Measurements from ENCODE around the gene KIZ. TPM values are rescaled to one million over a fixed set of nuclear protein-coding genes. Genes with fewer than 3 reads are reported as not detected.

KIZ gene
- total and polyA plus RNA-seq, 2 donors (not counting 1 experiment from before 2014, with no cell fraction given), result 19.7 to 40.4 TPM

- no peaks in the 10 kb centered on the region for H4K20me1 ChIP-seq (ENCODE audit: control insufficient read depth, insufficient read depth, low read length, poor library complexity, severe bottlenecking)
- POLR2A ChIA-PET, result no interaction called here
- no peaks in the 10 kb centered on the region for H3K27me3 ChIP-seq (replicated peaks in 1 of 4; ENCODE audit: control extremely low read depth in 1 of 4, control insufficient read depth in 3 of 4, insufficient read depth in 4 of 4, low read length in 3 of 4)
- H3K27ac ChIP-seq (ENCODE audit: low read length in 2 of 2), result no peak overlapping the region
- no peaks in the 10 kb centered on the region for H3K4me1 ChIP-seq (ENCODE audit: control insufficient read depth in 2 of 2, insufficient read depth in 2 of 2, low read length in 2 of 2)
- H3K9ac ChIP-seq (ENCODE audit: low read length), result no peak overlapping the region
- peaks cover 0 to 14% of the 10 kb centered on the region in 2 experiments for H3K36me3 ChIP-seq (replicated peaks in 1 of 2; ENCODE audit: control extremely low read depth in 1 of 2, control insufficient read depth in 1 of 2, extremely low read depth in 1 of 2, insufficient read depth in 2 of 2, low read length in 1 of 2)
- Mint-ChIP-seq H3K27me3 (no peaks in the 10 kb centered on the region), H3K4me1 (no peaks in the 10 kb centered on the region), H3K9me3 (ENCODE audit: insufficient read depth) (no peaks in the 10 kb centered on the region), H3K4me3 (no peak overlapping the region), H3K27ac (no peak overlapping the region)
- TF ChIP-seq CTCF (IDR thresholded peaks at IDR 0.05) (no peak), EZH2 (IDR thresholded peaks at IDR 0.05; ENCODE audit: borderline replicate concordance, insufficient read depth, low read depth, low read length, poor library complexity, severe bottlenecking) (no peak)
- intact Hi-C loops (cut with micrococcal nuclease), result no loop called here
- H3K4me2 ChIP-seq (replicated peaks; ENCODE audit: low read depth, low read length, poor library complexity, severe bottlenecking), result no peak overlapping the region
- H3K9me3 ChIP-seq (ENCODE audit: control extremely low read depth in 1 of 3, control insufficient read depth in 2 of 3, insufficient read depth in 1 of 3, low read length in 2 of 3), result no peaks in the 10 kb centered on the region
- DNase-seq, result no peak
- ATAC-seq (ENCODE audit: low read depth), result no peak
- H3K4me3 ChIP-seq (ENCODE audit: control extremely low read depth in 1 of 5, extremely low read depth in 1 of 5, insufficient read depth in 1 of 5, low read depth in 2 of 5, low read length in 4 of 5), result no peak overlapping the region
- WGBS (ENCODE audit: insufficient coverage), result 100% methylated on average over 2 of the region's 4 CpGs
- CTCF ChIA-PET, result no interaction called here
- no peak overlapping the region for H2AFZ ChIP-seq (ENCODE audit: insufficient read depth, low read depth, low read length, poor library complexity, severe bottlenecking)
- peaks cover 12% of the 10 kb centered on the region for H3K79me2 ChIP-seq (ENCODE audit: control insufficient read depth, insufficient read depth, low read length)
Observed at GRCh38 chr20:21133404-21133803, 7.5 kb downstream of the KIZ start.

- no peak overlapping the region for H3K9ac ChIP-seq (ENCODE audit: low read length)
- WGBS (ENCODE audit: insufficient coverage), result 100% methylated on average over 7 of the region's 16 CpGs
- ChIA-PET CTCF (interaction anchor here (0.7 kb wide), 1 partner anchor 82 kb away, joined by 5 read pairs; no protein-coding TSS in a partner anchor), POLR2A (no interaction called here)
- H3K27ac ChIP-seq (ENCODE audit: low read length in 2 of 2), result no peak overlapping the region
- H3K36me3 ChIP-seq (replicated peaks in 1 of 2; ENCODE audit: control extremely low read depth in 1 of 2, control insufficient read depth in 1 of 2, extremely low read depth in 1 of 2, insufficient read depth in 2 of 2, low read length in 1 of 2), result peaks cover 0 to 21% of the 10 kb centered on the region in 2 experiments
- Mint-ChIP-seq H3K9me3 (ENCODE audit: insufficient read depth) (no peaks in the 10 kb centered on the region), H3K4me3 (no peak overlapping the region), H3K4me1 (no peaks in the 10 kb centered on the region), H3K27me3 (no peaks in the 10 kb centered on the region), H3K27ac (no peak overlapping the region)
- no peaks in the 10 kb centered on the region for H4K20me1 ChIP-seq (ENCODE audit: control insufficient read depth, insufficient read depth, low read length, poor library complexity, severe bottlenecking)
- H3K79me2 ChIP-seq (ENCODE audit: control insufficient read depth, insufficient read depth, low read length), result peaks cover 7% of the 10 kb centered on the region
- H3K27me3 ChIP-seq (replicated peaks in 1 of 4; ENCODE audit: control extremely low read depth in 1 of 4, control insufficient read depth in 3 of 4, insufficient read depth in 4 of 4, low read length in 3 of 4), result no peaks in the 10 kb centered on the region
- no peak overlapping the region for H3K4me2 ChIP-seq (replicated peaks; ENCODE audit: low read depth, low read length, poor library complexity, severe bottlenecking)
- H3K4me3 ChIP-seq (ENCODE audit: control extremely low read depth in 1 of 5, extremely low read depth in 1 of 5, insufficient read depth in 1 of 5, low read depth in 2 of 5, low read length in 4 of 5), result no peak overlapping the region
- TF ChIP-seq EZH2 (IDR thresholded peaks at IDR 0.05; ENCODE audit: borderline replicate concordance, insufficient read depth, low read depth, low read length, poor library complexity, severe bottlenecking) (no peak), CTCF (IDR thresholded peaks at IDR 0.05) (no peak)
- ATAC-seq (ENCODE audit: low read depth) (no peak), DNase-seq (no peak)
- no peak overlapping the region for H2AFZ ChIP-seq (ENCODE audit: insufficient read depth, low read depth, low read length, poor library complexity, severe bottlenecking)
- H3K4me1 ChIP-seq (ENCODE audit: control insufficient read depth in 2 of 2, insufficient read depth in 2 of 2, low read length in 2 of 2), result no peaks in the 10 kb centered on the region
- H3K9me3 ChIP-seq (ENCODE audit: control extremely low read depth in 1 of 3, control insufficient read depth in 2 of 3, insufficient read depth in 1 of 3, low read length in 2 of 3), result no peaks in the 10 kb centered on the region
- intact Hi-C loops (cut with micrococcal nuclease), result no loop called here
Observed at GRCh38 chr20:21133917-21134622, 8.2 kb downstream of the KIZ start.
